HepG2 (cell line): ENCODE data around the gene MICAL3. TPM values are rescaled to one million over a fixed set of nuclear protein-coding genes. Genes with fewer than 3 reads are reported as not detected.

Source experiments
- ARHGAP35 ChIP-seq: sonication (generic); formaldehyde crosslinking; IDR thresholded peaks from 2 replicates; pipeline ENCODE4 v1.9.0; 2022; ENCODE audit warnings: mild to moderate bottlenecking, inconsistent platforms, moderate library complexity, missing genetic modification reagents, borderline replicate concordance
- CREM ChIP-seq, 2 experiments: sonication (generic) in 1 of 2; formaldehyde crosslinking in 1 of 2; IDR thresholded peaks; 2 replicates each; pipeline versions ENCODE4 v1.4.0 to v1.6.1; 2016 to 2020; ENCODE audit warnings: antibody characterized with exemption in 1 of 2, mild to moderate bottlenecking in 1 of 2, missing genetic modification reagents in 1 of 2
- MAFF ChIP-seq: IDR thresholded peaks from 2 replicates; pipeline ENCODE4 v1.6.1; 2011; ENCODE audit warnings: low read depth, low read length, improper control_type of control experiment
- NCOA2 ChIP-seq: sonication (generic); formaldehyde crosslinking; IDR thresholded peaks from 2 replicates; pipeline ENCODE4 v1.8.0; 2022; ENCODE audit warnings: inconsistent platforms
- NFYC ChIP-seq: IDR thresholded peaks from 2 replicates; pipeline ENCODE4 v1.6.1; 2016; ENCODE audit warnings: missing genetic modification reagents, missing compliant biosample characterization
- RAD51 ChIP-seq: fragments of 450-650 bp; IDR thresholded peaks from 2 replicates; pipeline ENCODE4 v1.6.1; 2016; ENCODE audit warnings: borderline replicate concordance
- ZBTB7B ChIP-seq: sonication (generic); formaldehyde crosslinking; IDR thresholded peaks from 2 replicates; pipeline ENCODE4 v1.4.0; 2020; ENCODE audit warnings: missing genetic modification reagents
- ZFP36L2 ChIP-seq: sonication (generic); formaldehyde crosslinking; IDR thresholded peaks from 2 replicates; pipeline ENCODE4 v1.4.0; 2020; ENCODE audit warnings: missing genetic modification reagents
- polyA plus RNA-seq, 8 experiments: library from polyadenylated mRNA; depleted of rRNA in 3 of 8; stranded (reverse) in 7 of 8; unstranded in 1 of 8; fragments of >200 nt; fragmentation: Illumina TruSeq in 4 of 8; extraction: Trizol in 4 of 8; gene quantifications; 2 replicates each; pipeline versions ENCODE4 v1.2.1 to v1.2.3, GENCODE V29; 2011 to 2016; ENCODE audit warnings: low read depth in 4 of 8, missing spikeins in 1 of 8, mixed read lengths in 1 of 8; ENCODE audit not compliant: insufficient read depth in 1 of 8
- total RNA-seq, 5 experiments: library from RNA; depleted of rRNA; stranded (reverse); fragments of >200 nt; fragmentation: Illumina TruSeq; extraction: Trizol; gene quantifications; 2 replicates each; pipeline ENCODE4 v1.2.3, GENCODE V29; 2016; ENCODE audit warnings: low read depth in 1 of 5
- TF ChIP-seq, protein P1 (sequence below): sonication (generic); formaldehyde crosslinking; IDR thresholded peaks from 2 replicates; pipeline ENCODE4 v1.4.0; 2020; ENCODE audit warnings: missing genetic modification reagents
- TF ChIP-seq, protein P2 (sequence below): IDR thresholded peaks from 2 replicates; pipeline ENCODE4 v1.6.1; 2016; ENCODE audit warnings: missing compliant biosample characterization, missing genetic modification reagents, borderline replicate concordance
- TF ChIP-seq, protein P3 (sequence below): sonication (generic); formaldehyde crosslinking; IDR thresholded peaks from 2 replicates; pipeline ENCODE4 v1.4.0; 2020; ENCODE audit warnings: missing genetic modification reagents
- TF ChIP-seq, protein P4 (sequence below): sonication (generic); formaldehyde crosslinking; IDR thresholded peaks from 2 replicates; pipeline ENCODE4 v1.5.1; 2020; ENCODE audit warnings: missing genetic modification reagents, mild to moderate bottlenecking, borderline replicate concordance
- TF ChIP-seq, protein P5 (sequence below): sonication (generic); formaldehyde crosslinking; IDR thresholded peaks from 2 replicates; pipeline ENCODE4 v1.5.1; 2020; ENCODE audit warnings: mild to moderate bottlenecking, missing genetic modification reagents, borderline replicate concordance
- TF ChIP-seq, protein P6 (sequence below): IDR thresholded peaks from 2 replicates; pipeline ENCODE4 v1.6.1; 2016; ENCODE audit warnings: mild to moderate bottlenecking

MICAL3 gene
- total and polyA plus RNA-seq, 2 of the 13 experiments (the other 11 are each of a cell fraction or from before 2014, with no cell fraction given) = 5.3 to 12.5 TPM

DNA sequence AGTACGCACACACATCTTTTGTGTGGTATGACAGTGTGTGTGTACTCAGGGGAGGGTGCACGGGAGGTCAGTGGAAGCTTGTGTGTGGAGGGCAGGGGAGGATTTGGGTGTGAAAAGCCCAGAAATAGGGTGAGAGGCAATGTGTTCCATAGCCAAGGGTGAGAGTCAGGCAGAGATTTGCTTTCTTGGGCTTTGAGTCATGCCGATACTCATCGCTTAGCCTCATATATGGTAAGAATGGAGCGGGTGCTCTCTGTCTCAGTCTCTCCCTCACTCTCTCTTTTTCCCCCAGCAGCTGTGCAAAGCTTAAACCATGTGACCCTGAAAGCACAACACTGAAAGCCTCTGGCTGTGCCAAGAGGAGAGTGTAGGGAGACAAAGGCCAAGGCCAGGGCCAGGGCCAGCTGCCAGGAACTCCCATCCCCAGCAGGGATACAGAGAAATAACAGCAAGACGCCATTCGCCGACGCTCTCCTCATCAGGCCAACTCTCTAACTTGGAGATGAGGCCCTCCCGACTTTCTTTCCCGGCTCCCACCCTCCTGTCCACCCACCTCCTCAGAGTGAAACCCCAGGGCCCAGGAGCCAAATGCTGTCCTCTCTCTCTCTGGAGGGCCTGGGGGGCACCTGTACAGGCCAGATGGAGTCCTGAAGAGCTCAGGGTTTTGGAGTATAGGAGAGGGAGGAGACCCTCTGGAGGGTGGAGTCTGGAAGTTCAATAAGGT is 20.3 kb upstream of the MICAL3 start (continued):
- TF ChIP-seq, protein P1, sequence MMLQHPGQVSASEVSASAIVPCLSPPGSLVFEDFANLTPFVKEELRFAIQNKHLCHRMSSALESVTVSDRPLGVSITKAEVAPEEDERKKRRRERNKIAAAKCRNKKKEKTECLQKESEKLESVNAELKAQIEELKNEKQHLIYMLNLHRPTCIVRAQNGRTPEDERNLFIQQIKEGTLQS (CRISPR knock-in tag) = 0 out of 2 replicates have a peak, but pooled peaks have one; percentile 29
- TF ChIP-seq, protein P2, sequence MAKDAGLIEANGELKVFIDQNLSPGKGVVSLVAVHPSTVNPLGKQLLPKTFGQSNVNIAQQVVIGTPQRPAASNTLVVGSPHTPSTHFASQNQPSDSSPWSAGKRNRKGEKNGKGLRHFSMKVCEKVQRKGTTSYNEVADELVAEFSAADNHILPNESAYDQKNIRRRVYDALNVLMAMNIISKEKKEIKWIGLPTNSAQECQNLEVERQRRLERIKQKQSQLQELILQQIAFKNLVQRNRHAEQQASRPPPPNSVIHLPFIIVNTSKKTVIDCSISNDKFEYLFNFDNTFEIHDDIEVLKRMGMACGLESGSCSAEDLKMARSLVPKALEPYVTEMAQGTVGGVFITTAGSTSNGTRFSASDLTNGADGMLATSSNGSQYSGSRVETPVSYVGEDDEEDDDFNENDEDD = no peak
- TF ChIP-seq, protein P3, sequence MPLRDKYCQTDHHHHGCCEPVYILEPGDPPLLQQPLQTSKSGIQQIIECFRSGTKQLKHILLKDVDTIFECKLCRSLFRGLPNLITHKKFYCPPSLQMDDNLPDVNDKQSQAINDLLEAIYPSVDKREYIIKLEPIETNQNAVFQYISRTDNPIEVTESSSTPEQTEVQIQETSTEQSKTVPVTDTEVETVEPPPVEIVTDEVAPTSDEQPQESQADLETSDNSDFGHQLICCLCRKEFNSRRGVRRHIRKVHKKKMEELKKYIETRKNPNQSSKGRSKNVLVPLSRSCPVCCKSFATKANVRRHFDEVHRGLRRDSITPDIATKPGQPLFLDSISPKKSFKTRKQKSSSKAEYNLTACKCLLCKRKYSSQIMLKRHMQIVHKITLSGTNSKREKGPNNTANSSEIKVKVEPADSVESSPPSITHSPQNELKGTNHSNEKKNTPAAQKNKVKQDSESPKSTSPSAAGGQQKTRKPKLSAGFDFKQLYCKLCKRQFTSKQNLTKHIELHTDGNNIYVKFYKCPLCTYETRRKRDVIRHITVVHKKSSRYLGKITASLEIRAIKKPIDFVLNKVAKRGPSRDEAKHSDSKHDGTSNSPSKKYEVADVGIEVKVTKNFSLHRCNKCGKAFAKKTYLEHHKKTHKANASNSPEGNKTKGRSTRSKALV (CRISPR knock-in tag) = no peak
- TF ChIP-seq, protein P4, sequence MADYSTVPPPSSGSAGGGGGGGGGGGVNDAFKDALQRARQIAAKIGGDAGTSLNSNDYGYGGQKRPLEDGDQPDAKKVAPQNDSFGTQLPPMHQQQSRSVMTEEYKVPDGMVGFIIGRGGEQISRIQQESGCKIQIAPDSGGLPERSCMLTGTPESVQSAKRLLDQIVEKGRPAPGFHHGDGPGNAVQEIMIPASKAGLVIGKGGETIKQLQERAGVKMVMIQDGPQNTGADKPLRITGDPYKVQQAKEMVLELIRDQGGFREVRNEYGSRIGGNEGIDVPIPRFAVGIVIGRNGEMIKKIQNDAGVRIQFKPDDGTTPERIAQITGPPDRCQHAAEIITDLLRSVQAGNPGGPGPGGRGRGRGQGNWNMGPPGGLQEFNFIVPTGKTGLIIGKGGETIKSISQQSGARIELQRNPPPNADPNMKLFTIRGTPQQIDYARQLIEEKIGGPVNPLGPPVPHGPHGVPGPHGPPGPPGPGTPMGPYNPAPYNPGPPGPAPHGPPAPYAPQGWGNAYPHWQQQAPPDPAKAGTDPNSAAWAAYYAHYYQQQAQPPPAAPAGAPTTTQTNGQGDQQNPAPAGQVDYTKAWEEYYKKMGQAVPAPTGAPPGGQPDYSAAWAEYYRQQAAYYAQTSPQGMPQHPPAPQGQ (CRISPR knock-in tag) = no peak
- TF ChIP-seq NCOA2 (CRISPR knock-in tag) (peak; percentile 86), MAFF (no peak), NFYC (no peak), CREM (IDR thresholded peaks at IDR 0.05) (0 out of 2 replicates have a peak, but pooled peaks have one; percentile 44), CREM (CRISPR knock-in tag; IDR thresholded peaks at IDR 0.05) (no peak), ARHGAP35 (no peak), ZBTB7B (CRISPR knock-in tag) (peak; percentile 29; the same call in 1 of the 2 replicates), ZFP36L2 (CRISPR knock-in tag) (no peak), RAD51 (peak; percentile 42; the same call in 1 of the 2 replicates)
- TF ChIP-seq, protein P5, sequence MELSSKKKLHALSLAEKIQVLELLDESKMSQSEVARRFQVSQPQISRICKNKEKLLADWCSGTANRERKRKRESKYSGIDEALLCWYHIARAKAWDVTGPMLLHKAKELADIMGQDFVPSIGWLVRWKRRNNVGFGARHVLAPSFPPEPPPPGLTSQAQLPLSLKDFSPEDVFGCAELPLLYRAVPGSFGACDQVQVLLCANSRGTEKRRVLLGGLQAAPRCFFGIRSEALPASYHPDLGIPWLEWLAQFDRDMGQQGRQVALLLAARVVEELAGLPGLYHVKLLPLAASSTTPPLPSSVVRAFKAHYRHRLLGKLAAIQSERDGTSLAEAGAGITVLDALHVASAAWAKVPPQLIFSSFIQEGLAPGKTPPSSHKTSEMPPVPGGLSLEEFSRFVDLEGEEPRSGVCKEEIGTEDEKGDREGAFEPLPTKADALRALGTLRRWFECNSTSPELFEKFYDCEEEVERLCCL (CRISPR knock-in tag) = no peak
- TF ChIP-seq, protein P6, sequence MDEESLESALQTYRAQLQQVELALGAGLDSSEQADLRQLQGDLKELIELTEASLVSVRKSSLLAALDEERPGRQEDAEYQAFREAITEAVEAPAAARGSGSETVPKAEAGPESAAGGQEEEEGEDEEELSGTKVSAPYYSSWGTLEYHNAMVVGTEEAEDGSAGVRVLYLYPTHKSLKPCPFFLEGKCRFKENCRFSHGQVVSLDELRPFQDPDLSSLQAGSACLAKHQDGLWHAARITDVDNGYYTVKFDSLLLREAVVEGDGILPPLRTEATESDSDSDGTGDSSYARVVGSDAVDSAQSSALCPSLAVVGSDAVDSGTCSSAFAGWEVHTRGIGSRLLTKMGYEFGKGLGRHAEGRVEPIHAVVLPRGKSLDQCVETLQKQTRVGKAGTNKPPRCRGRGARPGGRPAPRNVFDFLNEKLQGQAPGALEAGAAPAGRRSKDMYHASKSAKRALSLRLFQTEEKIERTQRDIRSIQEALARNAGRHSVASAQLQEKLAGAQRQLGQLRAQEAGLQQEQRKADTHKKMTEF (CRISPR knock-in tag) = peak; percentile 83
